Neuronal stem cell (in vitro differentiated cells): ENCODE data around the gene WSCD2.

ENCODE experiments used
- DNase-seq: peaks from one replicate; pipeline ENCODE4 v3.0.0-alpha.2; 2013; ENCODE audit warnings: low spot score
- H2AFZ ChIP-seq: one replicate; pipeline ENCODE4 v1.6.1; 2013; ENCODE audit warnings: mild to moderate bottlenecking, low read length, inconsistent platforms
- H2AK5ac ChIP-seq: 2 replicates; pipeline ENCODE4 v1.6.1; 2013; ENCODE audit warnings: low read depth, mild to moderate bottlenecking, inconsistent platforms, low read length, moderate library complexity, mixed read lengths
- H2BK120ac ChIP-seq: 2 replicates; pipeline ENCODE4 v1.6.1; 2013; ENCODE audit warnings: low read depth, mild to moderate bottlenecking, inconsistent platforms, low read length, moderate library complexity, mixed read lengths
- H2BK12ac ChIP-seq: one replicate; pipeline ENCODE4 v1.6.1; 2013; ENCODE audit warnings: low read length, inconsistent platforms
- H2BK15ac ChIP-seq: 2 replicates; pipeline ENCODE4 v1.6.1; 2013; ENCODE audit warnings: mild to moderate bottlenecking, low read length, inconsistent platforms, mixed read lengths
- H2BK5ac ChIP-seq: one replicate; pipeline ENCODE4 v1.6.1; 2013; ENCODE audit warnings: inconsistent platforms, mild to moderate bottlenecking, low read length, moderate library complexity
- H3K14ac ChIP-seq: one replicate; pipeline ENCODE4 v1.6.1; 2013; ENCODE audit warnings: low read length, inconsistent platforms
- H3K18ac ChIP-seq: 2 replicates; pipeline ENCODE4 v1.6.1; 2013; ENCODE audit warnings: low read length, inconsistent platforms
- H3K23ac ChIP-seq: 2 replicates; pipeline ENCODE4 v1.6.1; 2013; ENCODE audit warnings: low read depth, mild to moderate bottlenecking, mixed read lengths, low read length, inconsistent platforms; ENCODE audit not compliant: poor library complexity
- H3K27ac ChIP-seq: replicated peaks from 3 replicates; pipeline ENCODE4 v1.5.1; 2013; ENCODE audit warnings: low read length, inconsistent platforms
- H3K27me3 ChIP-seq, 3 experiments: 2 replicates each; pipeline ENCODE4 v1.6.1; 2013; ENCODE audit warnings: low read length in 3 of 3, mild to moderate bottlenecking in 2 of 3, inconsistent platforms in 1 of 3, low read depth in 1 of 3, mixed read lengths in 1 of 3, moderate library complexity in 1 of 3; ENCODE audit not compliant: control insufficient read depth in 3 of 3, insufficient read depth in 3 of 3
- H3K36me3 ChIP-seq, 2 donors: replicated peaks in 1 of 2; 2 replicates each; pipeline ENCODE4 v1.6.1; 2013; ENCODE audit warnings: low read length in 2 of 2; ENCODE audit not compliant: control insufficient read depth in 2 of 2, insufficient read depth in 2 of 2
- H3K4ac ChIP-seq: 2 replicates; pipeline ENCODE4 v1.6.1; 2013; ENCODE audit warnings: inconsistent platforms, mild to moderate bottlenecking, low read length, moderate library complexity
- H3K4me1 ChIP-seq, 2 donors: 1 replicate in 1 of 2; 2 replicates in 1 of 2; pipeline ENCODE4 v1.6.1; 2013; ENCODE audit warnings: low read length in 2 of 2, low read depth in 1 of 2; ENCODE audit not compliant: control insufficient read depth in 2 of 2, insufficient read depth in 1 of 2
- H3K4me2 ChIP-seq: one replicate; pipeline ENCODE4 v1.6.1; 2013; ENCODE audit warnings: mild to moderate bottlenecking, low read length, inconsistent platforms; ENCODE audit not compliant: insufficient read depth, poor library complexity, severe bottlenecking
- H3K4me3 ChIP-seq, 2 donors: 2 replicates each; pipeline ENCODE4 v1.5.1; 2013; ENCODE audit warnings: low read length in 2 of 2, mild to moderate bottlenecking in 2 of 2, inconsistent platforms in 1 of 2, moderate library complexity in 1 of 2
- H3K79me1 ChIP-seq: one replicate; pipeline ENCODE4 v1.6.1; 2013; ENCODE audit warnings: low read depth, mild to moderate bottlenecking, inconsistent platforms, low read length, moderate library complexity
- H3K9ac ChIP-seq: one replicate; pipeline ENCODE4 v1.6.1; 2013; ENCODE audit warnings: mild to moderate bottlenecking, low read depth, low read length, inconsistent platforms; ENCODE audit not compliant: poor library complexity
- H3K9me3 ChIP-seq, 2 donors: replicated peaks in 1 of 2; 2 replicates each; pipeline versions ENCODE3 to v1.6.1; 2013; ENCODE audit warnings: low read length in 2 of 2, mild to moderate bottlenecking in 2 of 2, inconsistent platforms in 1 of 2, low read depth in 1 of 2, mixed read lengths in 1 of 2, moderate library complexity in 1 of 2; ENCODE audit not compliant: control insufficient read depth in 2 of 2, insufficient read depth in 1 of 2
- H4K8ac ChIP-seq: one replicate; pipeline ENCODE4 v1.6.1; 2013; ENCODE audit warnings: low read depth, mild to moderate bottlenecking, inconsistent platforms, low read length, moderate library complexity
- H4K91ac ChIP-seq: one replicate; pipeline ENCODE4 v1.6.1; 2013; ENCODE audit warnings: low read length, low read depth, mild to moderate bottlenecking, inconsistent platforms; ENCODE audit not compliant: poor library complexity
- WGBS, 2 donors: extraction: QIAGEN DNeasy Blood & Tissue Kit; methylation state at CpG; one replicate each; pipeline ENCODE4 v1.1.7; 2013; ENCODE audit warnings: missing lambda C conversion rate in 2 of 2, mixed read lengths in 1 of 2; ENCODE audit not compliant: insufficient read length in 2 of 2, insufficient replicate concordance in 1 of 2; ENCODE audit errors: extremely low coverage in 2 of 2; 5-methylcytosine and 5-hydroxymethylcytosine counted together

Gene WSCD2

GRCh38 chr12:108257610-108258106, 128.6 kb downstream of the WSCD2 start:
- H3K9me3 ChIP-seq = peaks cover 5 to 19% of the 10 kb centered on the region in 2 donors
- no peak overlapping the region for H2AFZ ChIP-seq
- no peak overlapping the region for H3K9ac ChIP-seq
- H4K91ac ChIP-seq = no peak overlapping the region
- WGBS, 2 donors = no CpG with 5 or more reads among the region's 4 CpGs
- peaks cover 13 to 39% of the 10 kb centered on the region in 2 donors for H3K4me1 ChIP-seq
- H3K14ac ChIP-seq = no peak overlapping the region
- no peak overlapping the region for H3K4ac ChIP-seq
- H3K18ac ChIP-seq = no peak overlapping the region
- DNase-seq = no peak
- no peak overlapping the region for H2BK5ac ChIP-seq
- no peak overlapping the region for H2BK12ac ChIP-seq
- H3K79me1 ChIP-seq = no peaks in the 10 kb centered on the region
- no peak overlapping the region for H3K27ac ChIP-seq
- H3K4me3 ChIP-seq = no peak overlapping the region
- H3K23ac ChIP-seq = no peak overlapping the region
- H2BK120ac ChIP-seq = no peak overlapping the region
- no peak overlapping the region for H3K4me2 ChIP-seq
- no peak overlapping the region for H2BK15ac ChIP-seq
- H2AK5ac ChIP-seq = no peak overlapping the region
- no peak overlapping the region for H4K8ac ChIP-seq
- H3K27me3 ChIP-seq = no peaks in the 10 kb centered on the region
- H3K36me3 ChIP-seq = no peaks in the 10 kb centered on the region

DNA sequence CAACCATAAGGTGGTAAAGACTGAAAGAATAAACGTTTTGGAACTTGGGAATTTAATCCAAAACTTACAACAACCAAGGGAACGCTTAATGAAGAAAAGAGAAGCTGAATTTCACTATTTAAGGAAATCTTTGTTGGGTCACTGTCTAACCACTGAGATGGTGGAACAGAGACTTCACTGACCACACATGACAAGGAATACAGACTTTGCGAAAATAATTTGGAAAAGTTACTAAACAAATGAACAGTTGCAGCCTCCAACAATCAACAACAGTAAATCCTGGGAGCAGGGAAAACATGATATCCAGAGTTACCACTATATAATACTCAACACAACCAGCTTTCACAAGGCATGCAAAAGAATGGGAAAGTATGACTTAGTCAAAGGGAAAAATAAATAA, 131.0 kb downstream of the WSCD2 start:
- Histone ChIP-seq H2BK5ac (no peak overlapping the region), H3K4me3 (no peak overlapping the region), H2AFZ (no peak overlapping the region), H2BK12ac (no peak overlapping the region), H3K9me3 (peaks cover 5 to 19% of the 10 kb centered on the region in 2 donors), H3K27ac (no peak overlapping the region), H4K91ac (no peak overlapping the region), H3K14ac (no peak overlapping the region), H3K18ac (no peak overlapping the region), H3K23ac (no peak overlapping the region), H2AK5ac (no peak overlapping the region), H2BK15ac (no peak overlapping the region), H3K9ac (no peak overlapping the region), H3K4me1 (peaks cover 3 to 17% of the 10 kb centered on the region in 2 donors), H3K79me1 (no peaks in the 10 kb centered on the region), H3K27me3 (no peaks in the 10 kb centered on the region), H2BK120ac (no peak overlapping the region), H4K8ac (no peak overlapping the region), H3K4me2 (no peak overlapping the region), H3K4ac (no peak overlapping the region), H3K36me3 (no peaks in the 10 kb centered on the region)
- no CpG with 5 or more reads among the region's 3 CpGs for WGBS, 2 donors
- no peak for DNase-seq

DNA sequence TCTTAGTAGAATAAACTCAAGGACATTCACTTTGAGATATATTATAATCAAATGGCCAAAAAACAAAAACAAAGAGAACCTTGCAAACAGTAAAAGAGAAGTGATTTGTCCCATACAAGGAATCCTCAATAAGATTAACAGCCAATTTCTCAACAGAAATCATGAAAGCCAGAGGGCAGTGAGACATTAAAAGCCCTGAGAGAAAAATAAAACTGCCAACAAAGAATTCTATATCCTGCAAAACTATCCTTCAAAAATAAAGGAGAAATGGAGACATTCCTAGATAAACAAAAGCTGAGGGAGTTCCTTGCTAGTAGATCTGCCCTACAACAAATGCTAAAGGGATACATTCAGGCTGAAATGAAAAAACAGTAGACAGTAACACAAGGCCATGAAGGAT, 131.9 kb downstream of the WSCD2 start:
- Histone ChIP-seq H3K4ac (no peak overlapping the region), H4K91ac (no peak overlapping the region), H3K36me3 (no peaks in the 10 kb centered on the region), H2AFZ (no peak overlapping the region), H2BK15ac (no peak overlapping the region), H3K79me1 (no peaks in the 10 kb centered on the region), H3K4me2 (no peak overlapping the region), H3K4me3 (no peak overlapping the region), H3K9me3 (peaks cover 5 to 19% of the 10 kb centered on the region in 2 donors), H4K8ac (no peak overlapping the region), H3K9ac (no peak overlapping the region), H2BK120ac (no peak overlapping the region), H3K23ac (no peak overlapping the region), H3K4me1 (peaks cover 3 to 12% of the 10 kb centered on the region in 2 donors), H2BK5ac (no peak overlapping the region), H2AK5ac (no peak overlapping the region), H3K18ac (no peak overlapping the region), H2BK12ac (no peak overlapping the region), H3K27ac (no peak overlapping the region), H3K27me3 (no peaks in the 10 kb centered on the region), H3K14ac (no peak overlapping the region)
- no peak for DNase-seq

GRCh38 chr12:108265505-108265904, 136.4 kb downstream of the WSCD2 start:
- Histone ChIP-seq H2AK5ac (no peak overlapping the region), H2BK120ac (no peak overlapping the region), H4K8ac (no peak overlapping the region), H3K9me3 (peaks cover 3 to 14% of the 10 kb centered on the region in 2 donors), H2BK15ac (no peak overlapping the region), H3K4ac (no peak overlapping the region), H3K14ac (no peak overlapping the region), H2BK12ac (no peak overlapping the region), H3K4me3 (no peak overlapping the region), H4K91ac (no peak overlapping the region), H3K4me2 (no peak overlapping the region), H3K4me1 (no peaks in the 10 kb centered on the region), H3K18ac (no peak overlapping the region), H3K27ac (no peak overlapping the region), H3K9ac (no peak overlapping the region), H2AFZ (no peak overlapping the region), H2BK5ac (no peak overlapping the region), H3K79me1 (no peaks in the 10 kb centered on the region), H3K23ac (no peak overlapping the region), H3K27me3 (no peaks in the 10 kb centered on the region), H3K36me3 (no peaks in the 10 kb centered on the region)
- WGBS, 2 donors = no CpG with 5 or more reads among the region's 1 CpG
- DNase-seq = no peak
